Motor neuron (in vitro differentiated cells): ENCODE results near the gene SLC25A12. TPM values are rescaled to one million over a fixed set of nuclear protein-coding genes. Genes with fewer than 3 reads are reported as not detected.
"Not testable (repeated sequence)": the region's sequence is repeated elsewhere in the genome, so short reads cannot be mapped to it uniquely, and the experiment has no call there.

Experiments
- ATAC-seq, 8 experiments: fragments of 200-7000 bp; cut with Tn5 transposase; replicated peaks in 6 of 8; 2 replicates each; pipeline ENCODE4 v1.8.0; 2021; ENCODE audit warnings: mild to moderate bottlenecking in 8 of 8, moderate library complexity in 8 of 8
- H3K27ac ChIP-seq, 2 donors: fragments of 250-450 bp; sonication (Bioruptor Pico); 2 replicates each; pipeline ENCODE4 v1.9.0; 2021; ENCODE audit warnings: antibody characterized with exemption in 2 of 2, mild to moderate bottlenecking in 2 of 2, moderate library complexity in 1 of 2
- H3K4me1 ChIP-seq, 2 donors: fragments of 250-450 bp; sonication (Bioruptor Pico); replicated peaks in 1 of 2; 2 replicates each; pipeline ENCODE4 v1.6.1; 2021; ENCODE audit warnings: antibody characterized with exemption in 2 of 2, mild to moderate bottlenecking in 2 of 2, moderate library complexity in 1 of 2
- H3K4me3 ChIP-seq, 5 donors: fragments of 250-450 bp; sonication (Bioruptor Pico); 2 replicates each; pipeline ENCODE4 v1.9.0; 2021; ENCODE audit warnings: antibody characterized with exemption in 5 of 5, mild to moderate bottlenecking in 5 of 5, moderate library complexity in 4 of 5
- WGBS, 10 experiments: fragments of 450-650 bp; shearing (Covaris generic); methylation state at CpG; one replicate each; pipeline ENCODE4 v1.0.0; 2022; 5-methylcytosine and 5-hydroxymethylcytosine counted together
- in situ Hi-C, 9 experiments: fragments of 400-800 bp; cut with MboI; loops; one replicate each; pipeline ENCODE4 v1.15.0; 2021; ENCODE audit warnings: low sequenced_read_pairs in 9 of 9, low pct_unique_long_range_greater_than_20kb in 2 of 9; ENCODE audit not compliant: unreplicated experiment in 9 of 9
- total RNA-seq, 8 experiments: library from RNA; unstranded; fragments of 300-600 nt; gene quantifications; 2 replicates each; pipeline versions ENCODE4 v1.2.3 to v1.2.4, GENCODE V29; 2022

Gene SLC25A12
- total RNA-seq, 8 experiments from 2014 or later = 13.3 to 45.1 (median 25.1) TPM

DNA sequence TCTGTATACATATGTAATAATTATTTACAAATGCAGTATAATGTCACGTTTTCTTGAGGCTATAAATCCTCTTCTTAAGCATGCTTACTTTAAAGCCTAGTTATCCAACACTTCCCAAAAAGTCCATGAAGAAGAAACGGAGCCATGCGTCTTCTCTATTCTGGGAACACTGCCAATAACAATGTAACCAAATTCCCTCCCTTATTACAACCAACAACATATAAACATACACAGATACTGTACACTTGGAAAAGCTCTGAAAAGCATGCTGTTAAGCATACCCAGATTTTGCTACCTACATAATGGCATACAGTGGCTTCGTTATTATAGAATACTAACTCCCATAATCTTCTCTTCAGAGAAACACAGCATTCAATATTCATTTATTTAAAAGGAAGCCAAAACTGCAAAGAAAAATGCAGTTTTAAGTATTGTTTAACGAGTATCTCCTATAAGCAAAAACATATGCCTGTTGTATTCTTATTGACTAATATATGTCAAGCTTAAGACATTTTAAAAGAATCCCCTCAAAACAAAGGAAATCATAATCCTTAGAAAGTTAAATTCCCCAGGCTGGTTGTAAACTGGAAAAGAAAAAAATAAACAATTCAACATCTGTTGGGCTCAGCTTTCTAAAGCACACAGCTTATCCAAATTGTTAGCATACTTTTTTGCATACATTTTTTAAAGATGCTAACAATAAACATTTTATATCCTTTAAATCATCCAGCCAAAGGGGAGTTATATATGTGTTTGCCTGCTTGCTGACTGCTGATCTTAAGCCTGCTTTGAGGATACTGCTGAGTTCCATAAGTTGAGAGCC lies 83.4 kb downstream of the SLC25A12 start:
- ATAC-seq = peak in 1 of 8 experiments; percentile 85
- Histone ChIP-seq H3K27ac (no peak overlapping the region), H3K4me3 (no peak overlapping the region), H3K4me1 (no peaks in the 10 kb centered on the region)
- in situ Hi-C loops = loop anchor here in 2 of 9 experiments (25.0 kb wide), 1 partner anchor 302 kb away; the partner anchor contains the start of gene DLX2 (in 2 of the 2)
- 0 to 92% (median 70%) methylated on average over 2 to 5 of the region's 5 CpGs for WGBS, 10 experiments

GRCh38 chr2:171808885-171809284 lies 85.2 kb downstream of the SLC25A12 start:
- H3K4me3 ChIP-seq, ATAC-seq, H3K27ac ChIP-seq, H3K4me1 ChIP-seq: not testable (repeated sequence)
- in situ Hi-C loops = loop anchor here in 2 of 9 experiments (25.0 kb wide), 1 partner anchor 303 kb away; the partner anchor contains the start of gene DLX2 (in 2 of the 2)

- WGBS, 10 experiments = 0 to 100% (median 68%) methylated on average over 2 to 5 of the region's 5 CpGs; no CpG with 5 or more reads in 2 of the 10 experiments
- in situ Hi-C loops = loop anchor here in 2 of 9 experiments (25.0 kb wide), 1 partner anchor 304 kb away; the partner anchor contains the start of gene DLX2 (in 2 of the 2)
- Histone ChIP-seq H3K4me1 (no peaks in the 10 kb centered on the region), H3K4me3 (no peak overlapping the region), H3K27ac (no peak overlapping the region)
- ATAC-seq = no peak
Observed at GRCh38 chr2:171807831-171808393, 86.1 kb downstream of the SLC25A12 start.

- Histone ChIP-seq H3K4me1 (no peaks in the 10 kb centered on the region), H3K27ac (no peak overlapping the region), H3K4me3 (no peak overlapping the region)
- no peak for ATAC-seq
- WGBS, 10 experiments = 0 to 58% (median 21%) methylated on average over 1 to 3 of the region's 3 CpGs
- in situ Hi-C loops = loop anchor here in 2 of 9 experiments (25.0 kb wide), 1 partner anchor 305 kb away; the partner anchor contains the start of gene DLX2 (in 2 of the 2)
Observed at GRCh38 chr2:171807119-171807518, 86.9 kb downstream of the SLC25A12 start.

- ATAC-seq = peak in 3 of 8 experiments; percentile 31 to 68 (median 58)
- 0 to 100% (median 100%) methylated on average over 1 to 3 of the region's 3 CpGs; no CpG with 5 or more reads in 1 of the 10 experiments for WGBS, 10 experiments
- H3K4me3 ChIP-seq = no peak overlapping the region
Observed at GRCh38 chr2:171804456-171804855, 89.6 kb downstream of the SLC25A12 start.

GRCh38 chr2:171803757-171804156 lies 90.3 kb downstream of the SLC25A12 start:
- ATAC-seq = peak in 3 of 8 experiments; percentile 33 to 79 (median 54)
- in situ Hi-C loops = loop anchor here in 2 of 9 experiments (25.0 kb wide), 1 partner anchor 309 kb away; the partner anchor contains the start of gene DLX2 (in 2 of the 2)
- WGBS, 10 experiments = 0 to 79% (median 71%) methylated on average over 1 to 4 of the region's 5 CpGs; no CpG with 5 or more reads in 7 of the 10 experiments

More at GRCh38 chr2:171804456-171804855, 89.6 kb downstream of the SLC25A12 start:
- in situ Hi-C loops = loop anchor here in 2 of 9 experiments (25.0 kb wide), 1 partner anchor 308 kb away; the partner anchor contains the start of gene DLX2 (in 2 of the 2)
- no peaks in the 10 kb centered on the region for H3K4me1 ChIP-seq
- no peak overlapping the region for H3K27ac ChIP-seq

GRCh38 chr2:171800639-171801038 lies 93.4 kb downstream of the SLC25A12 start:
- 64 to 90% (median 81%) methylated on average over 2 to 5 of the region's 5 CpGs for WGBS, 10 experiments
- Histone ChIP-seq H3K4me3 (no peak overlapping the region), H3K27ac (no peak overlapping the region), H3K4me1 (no peaks in the 10 kb centered on the region)
- peak in 1 of 8 experiments; percentile 20 for ATAC-seq
- in situ Hi-C loops = loop anchor here in 2 of 9 experiments (25.0 kb wide), 1 partner anchor 312 kb away; the partner anchor contains the start of gene DLX2 (in 2 of the 2)

More at GRCh38 chr2:171803757-171804156, 90.3 kb downstream of the SLC25A12 start:
- Histone ChIP-seq H3K27ac (no peak overlapping the region), H3K4me3 (no peak overlapping the region), H3K4me1 (no peaks in the 10 kb centered on the region)

- no peak overlapping the region for H3K27ac ChIP-seq
- H3K4me1 ChIP-seq = peaks cover 0 to 5% of the 10 kb centered on the region in 2 donors
- no peak overlapping the region for H3K4me3 ChIP-seq
- ATAC-seq = peak in 2 of 8 experiments; percentile 32 to 40
- in situ Hi-C loops = no loop called here
- 35 to 80% (median 75%) methylated on average over 1 to 6 of the region's 6 CpGs for WGBS, 10 experiments
Observed at GRCh38 chr2:171798156-171798820, 95.8 kb downstream of the SLC25A12 start.

- no peak for ATAC-seq
- Histone ChIP-seq H3K4me3 (no peak overlapping the region), H3K4me1 (peaks cover 0 to 5% of the 10 kb centered on the region in 2 donors), H3K27ac (no peak overlapping the region)
- in situ Hi-C loops = no loop called here
- WGBS, 10 experiments = 0 to 100% (median 52%) methylated on average over 1 to 4 of the region's 4 CpGs; no CpG with 5 or more reads in 1 of the 10 experiments
Observed at GRCh38 chr2:171794918-171795317, 99.1 kb downstream of the SLC25A12 start.

DNA sequence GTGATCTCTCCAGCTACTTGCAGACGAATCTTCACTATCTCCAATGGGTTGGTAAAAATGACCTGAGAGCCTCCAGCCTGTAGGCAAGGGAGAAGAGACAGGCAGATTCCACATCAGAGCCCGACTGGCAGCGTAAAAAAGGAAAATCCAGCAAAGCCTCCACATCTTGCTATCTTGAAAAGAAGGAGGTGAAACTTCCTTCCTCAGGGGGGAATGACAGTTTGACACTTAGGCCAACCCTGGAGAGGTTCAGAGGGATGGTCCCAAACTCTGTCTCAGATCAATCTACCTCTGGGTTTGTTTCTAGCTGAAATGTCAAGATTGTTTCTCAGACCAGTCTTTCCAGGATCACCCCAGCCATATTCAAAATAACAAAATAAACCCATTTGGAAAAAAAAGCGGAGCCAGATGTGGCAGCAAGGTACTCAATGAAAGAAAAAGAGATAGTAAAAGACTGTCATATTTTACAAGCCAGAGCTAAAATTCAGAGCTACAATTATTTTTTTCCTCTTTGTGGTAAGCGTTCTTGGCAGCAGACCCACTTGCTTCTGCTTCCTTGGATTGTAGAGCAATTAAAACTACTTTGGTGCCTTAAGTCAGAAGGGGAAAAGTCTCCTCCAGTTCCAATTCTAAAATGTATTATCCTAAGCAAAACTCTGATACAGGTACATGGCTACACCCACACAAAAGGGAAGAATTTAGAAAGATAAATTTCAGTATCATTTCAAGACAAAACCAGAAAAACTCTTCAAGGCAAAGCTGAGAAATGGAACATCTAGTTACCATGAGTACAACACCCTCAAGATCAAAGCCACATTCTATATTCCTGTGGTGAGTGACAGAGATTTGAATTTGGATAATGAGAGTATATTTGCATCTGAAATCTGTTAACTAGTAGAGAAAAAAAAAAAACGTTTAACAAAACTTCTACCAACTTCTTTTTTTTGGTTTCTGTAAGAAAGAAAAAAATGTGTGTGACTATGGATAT lies 100.1 kb downstream of the SLC25A12 start:
- H3K4me1 ChIP-seq = peaks cover 0 to 5% of the 10 kb centered on the region in 2 donors
- in situ Hi-C loops = no loop called here
- WGBS, 10 experiments = 0 to 100% (median 66%) methylated on average over 1 to 5 of the region's 6 CpGs

DNA sequence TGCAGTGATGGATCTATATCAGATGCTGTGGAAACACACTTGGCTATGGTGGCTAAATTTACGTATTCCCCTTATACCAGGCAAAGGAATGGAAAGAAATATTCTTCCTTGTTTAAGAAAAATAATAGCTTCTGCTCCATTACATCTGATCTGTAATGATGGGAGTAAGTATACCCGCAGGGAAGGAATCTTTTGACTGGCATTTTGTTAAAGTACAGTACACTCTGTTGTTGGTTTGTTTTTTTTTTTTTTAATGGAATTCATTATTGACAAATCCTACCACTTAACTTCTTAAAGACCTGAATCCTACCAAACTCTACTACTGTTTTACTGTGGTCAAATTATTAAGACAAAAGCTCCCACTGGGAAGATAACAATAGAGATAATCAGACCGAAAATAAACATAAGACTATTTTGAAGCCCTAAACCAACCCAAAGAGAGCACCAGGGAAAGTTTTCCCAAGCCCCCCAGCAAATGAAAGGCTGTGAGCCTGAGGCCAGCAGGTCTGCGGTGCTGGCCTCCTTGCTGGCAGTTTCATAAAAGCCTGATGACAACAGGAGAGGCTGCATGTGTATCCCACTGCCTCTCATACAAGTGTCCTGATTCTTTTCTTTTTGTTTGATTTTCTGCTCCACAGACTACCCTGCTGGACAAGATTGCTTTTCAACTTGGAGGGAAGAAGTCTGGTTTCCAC lies 101.0 kb downstream of the SLC25A12 start:
- no peak for ATAC-seq
- WGBS, 10 experiments = 52 to 100% (median 61%) methylated on average over 1 to 4 of the region's 4 CpGs; no CpG with 5 or more reads in 1 of the 10 experiments
- in situ Hi-C loops = no loop called here
- H3K4me3 ChIP-seq = no peak overlapping the region
- peaks cover 0 to 5% of the 10 kb centered on the region in 2 donors for H3K4me1 ChIP-seq
- H3K27ac ChIP-seq = no peak overlapping the region

More for the DNA sequence above, 100.1 kb downstream of the SLC25A12 start:
- ATAC-seq = no peak
- Histone ChIP-seq H3K4me3 (no peak overlapping the region), H3K27ac (no peak overlapping the region)
